ENCODE results near the gene RPGRIP1.
A peak's percentile ranks its signal among the peaks of the same experiment; 100 is the strongest.
"Not testable (repeated sequence)": the region's sequence is repeated elsewhere in the genome, so short reads cannot be mapped to it uniquely, and the experiment has no call there.

Gene RPGRIP1

GRCh38 chr14:21267886-21268616, 11.8 kb upstream of the RPGRIP1 start:
- peak; percentile 39 to 62 for DNase-seq
- TF ChIP-seq POLR2A (IDR thresholded peaks at IDR 0.05; ENCODE audit: low read length) (peak; percentile 3), GATA1 (IDR thresholded peaks at IDR 0.05; ENCODE audit: low read depth, low read length) (no peak)

GRCh38 chr14:21268617-21269251, 11.1 kb upstream of the RPGRIP1 start:
- TF ChIP-seq GATA1 (IDR thresholded peaks at IDR 0.05; ENCODE audit: low read depth, low read length) (no peak), POLR2A (IDR thresholded peaks at IDR 0.05; ENCODE audit: low read length) (no peak)
- DNase-seq: peak; percentile 78 to 83

- TF ChIP-seq GATA1 (IDR thresholded peaks at IDR 0.05; ENCODE audit: low read depth, low read length) (no peak), POLR2A (IDR thresholded peaks at IDR 0.05; ENCODE audit: low read length) (peak; percentile 99)
- peak; percentile 100 for DNase-seq
These were observed 10.4 kb upstream of the RPGRIP1 start, which contains the start of gene HNRNPC for GRCh38 chr14:21269252-21270046. Gene HNRNPC, minus strand, starts transcription at chr14:21269442. Its CDS starts 35,249 bp downstream, at chr14:21234193.

- not testable (repeated sequence) for DNase-seq
These were observed 7.2 kb upstream of the RPGRIP1 start for GRCh38 chr14:21272661-21273060.

- TF ChIP-seq POLR2A (IDR thresholded peaks at IDR 0.05; ENCODE audit: low read length) (no peak), GATA1 (IDR thresholded peaks at IDR 0.05; ENCODE audit: low read depth, low read length) (no peak)
- no peak for DNase-seq
These were observed 4.5 kb upstream of the RPGRIP1 start for GRCh38 chr14:21275261-21275858.

GRCh38 chr14:21278632-21279031, 1.3 kb upstream of the RPGRIP1 start:
- no peak for DNase-seq
- TF ChIP-seq GATA1 (IDR thresholded peaks at IDR 0.05; ENCODE audit: low read depth, low read length) (no peak), POLR2A (IDR thresholded peaks at IDR 0.05; ENCODE audit: low read length) (no peak)

GRCh38 chr14:21281917-21282316, 2.0 kb downstream of the RPGRIP1 start:
- DNase-seq: not testable (repeated sequence)

- DNase-seq: not testable (repeated sequence)
These were observed 6.6 kb downstream of the RPGRIP1 start for GRCh38 chr14:21286516-21286915.

GRCh38 chr14:21287168-21287567, 7.3 kb downstream of the RPGRIP1 start:
- no peak for TF ChIP-seq POLR2A (IDR thresholded peaks at IDR 0.05; ENCODE audit: low read length)
- no peak for TF ChIP-seq GATA1 (IDR thresholded peaks at IDR 0.05; ENCODE audit: low read depth, low read length)
- no peak for DNase-seq

- DNase-seq: not testable (repeated sequence)
These were observed 14.1 kb downstream of the RPGRIP1 start for GRCh38 chr14:21294026-21294425.

GRCh38 chr14:21298358-21298757, 18.5 kb downstream of the RPGRIP1 start:
- no peak for TF ChIP-seq POLR2A (IDR thresholded peaks at IDR 0.05; ENCODE audit: low read length)
- no peak for TF ChIP-seq GATA1 (IDR thresholded peaks at IDR 0.05; ENCODE audit: low read depth, low read length)
- DNase-seq: no peak

GRCh38 chr14:21299562-21300130, 19.8 kb downstream of the RPGRIP1 start:
- peak in 1 of 2 experiments; percentile 10 for DNase-seq
- TF ChIP-seq POLR2A (IDR thresholded peaks at IDR 0.05; ENCODE audit: low read length) (no peak), GATA1 (IDR thresholded peaks at IDR 0.05; ENCODE audit: low read depth, low read length) (no peak)

GRCh38 chr14:21300892-21301291, 21.0 kb downstream of the RPGRIP1 start:
- peak; percentile 28 to 39 for DNase-seq
- TF ChIP-seq POLR2A (IDR thresholded peaks at IDR 0.05; ENCODE audit: low read length): no peak
- no peak for TF ChIP-seq GATA1 (IDR thresholded peaks at IDR 0.05; ENCODE audit: low read depth, low read length)

Data from erythroblast (primary cell).